ENCODE results near the gene BBS7.

Gene BBS7

DNA sequence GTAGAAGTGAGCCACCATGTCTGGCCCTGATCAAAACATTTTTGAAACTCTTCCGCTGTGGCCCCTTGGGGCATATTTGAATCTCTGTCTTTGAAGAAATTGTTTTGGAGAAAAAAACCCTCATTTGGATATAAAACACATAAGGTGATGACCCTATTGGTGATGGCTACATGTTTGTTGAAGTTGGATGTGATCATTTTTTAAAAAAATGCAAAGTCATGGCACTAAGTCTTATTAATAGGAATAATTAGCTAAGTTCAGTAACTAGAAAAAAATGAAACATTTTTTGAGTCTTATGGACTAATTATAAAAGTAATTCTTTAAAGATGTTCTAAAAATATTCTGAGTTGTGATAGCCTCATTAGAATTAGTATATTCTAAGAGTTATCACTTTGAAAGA lies 17.9 kb upstream of the BBS7 start:
- TF ChIP-seq, protein P1, sequence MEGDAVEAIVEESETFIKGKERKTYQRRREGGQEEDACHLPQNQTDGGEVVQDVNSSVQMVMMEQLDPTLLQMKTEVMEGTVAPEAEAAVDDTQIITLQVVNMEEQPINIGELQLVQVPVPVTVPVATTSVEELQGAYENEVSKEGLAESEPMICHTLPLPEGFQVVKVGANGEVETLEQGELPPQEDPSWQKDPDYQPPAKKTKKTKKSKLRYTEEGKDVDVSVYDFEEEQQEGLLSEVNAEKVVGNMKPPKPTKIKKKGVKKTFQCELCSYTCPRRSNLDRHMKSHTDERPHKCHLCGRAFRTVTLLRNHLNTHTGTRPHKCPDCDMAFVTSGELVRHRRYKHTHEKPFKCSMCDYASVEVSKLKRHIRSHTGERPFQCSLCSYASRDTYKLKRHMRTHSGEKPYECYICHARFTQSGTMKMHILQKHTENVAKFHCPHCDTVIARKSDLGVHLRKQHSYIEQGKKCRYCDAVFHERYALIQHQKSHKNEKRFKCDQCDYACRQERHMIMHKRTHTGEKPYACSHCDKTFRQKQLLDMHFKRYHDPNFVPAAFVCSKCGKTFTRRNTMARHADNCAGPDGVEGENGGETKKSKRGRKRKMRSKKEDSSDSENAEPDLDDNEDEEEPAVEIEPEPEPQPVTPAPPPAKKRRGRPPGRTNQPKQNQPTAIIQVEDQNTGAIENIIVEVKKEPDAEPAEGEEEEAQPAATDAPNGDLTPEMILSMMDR (IDR thresholded peaks at IDR 0.05; ENCODE audit: low read depth, low read length, missing control alignments): no peak
- DNase-seq (ENCODE audit: extremely low read depth, low read depth): no peak
- H3K4me3 ChIP-seq (replicated peaks; ENCODE audit: low read depth, low read length): no peak overlapping the region

DNA sequence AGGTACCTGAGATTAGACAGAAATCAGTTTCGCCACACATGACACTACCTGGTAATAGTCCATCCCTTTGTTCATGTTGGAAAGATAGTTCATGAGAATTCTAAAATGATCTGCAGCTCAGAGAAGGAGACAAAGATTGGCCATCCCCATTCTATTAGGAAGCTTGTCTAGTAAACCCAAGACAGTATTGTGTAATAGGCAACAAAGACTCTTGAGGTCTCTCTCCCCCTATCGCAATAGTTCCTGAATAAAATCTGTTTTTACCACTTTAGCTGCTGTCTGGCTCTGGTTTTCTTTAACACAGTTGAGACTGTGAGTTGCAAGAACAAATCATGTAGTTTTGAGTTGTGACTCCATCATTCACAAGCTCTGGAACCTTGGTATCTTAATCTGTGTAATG lies 14.8 kb upstream of the BBS7 start:
- TF ChIP-seq, protein P1 (IDR thresholded peaks at IDR 0.05; ENCODE audit: low read depth, low read length, missing control alignments): no peak
- no peak for DNase-seq (ENCODE audit: extremely low read depth, low read depth)
- no peak overlapping the region for H3K4me3 ChIP-seq (replicated peaks; ENCODE audit: low read depth, low read length)

DNA sequence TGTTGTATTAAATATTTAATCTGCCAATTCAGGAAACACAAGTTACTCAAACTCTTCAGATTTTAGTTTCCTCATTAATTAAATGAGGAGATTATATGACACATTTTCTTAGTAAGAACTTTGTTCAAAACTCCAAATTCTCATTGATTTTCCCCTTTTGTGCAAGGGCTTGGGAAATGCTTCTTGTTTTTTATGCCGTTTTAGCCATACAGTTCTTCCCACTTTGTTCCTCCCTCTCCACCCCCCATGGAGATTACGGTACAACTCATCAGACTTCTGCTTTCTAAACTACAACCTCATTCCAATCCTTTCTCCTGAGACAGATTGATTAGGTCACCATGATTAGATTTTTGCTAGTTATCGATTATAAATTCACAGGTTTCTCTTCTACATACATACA lies 10.9 kb upstream of the BBS7 start:
- DNase-seq (ENCODE audit: extremely low read depth, low read depth): no peak
- TF ChIP-seq, protein P1 (IDR thresholded peaks at IDR 0.05; ENCODE audit: low read depth, low read length, missing control alignments): no peak
- H3K4me3 ChIP-seq (replicated peaks; ENCODE audit: low read depth, low read length): no peak overlapping the region

DNA sequence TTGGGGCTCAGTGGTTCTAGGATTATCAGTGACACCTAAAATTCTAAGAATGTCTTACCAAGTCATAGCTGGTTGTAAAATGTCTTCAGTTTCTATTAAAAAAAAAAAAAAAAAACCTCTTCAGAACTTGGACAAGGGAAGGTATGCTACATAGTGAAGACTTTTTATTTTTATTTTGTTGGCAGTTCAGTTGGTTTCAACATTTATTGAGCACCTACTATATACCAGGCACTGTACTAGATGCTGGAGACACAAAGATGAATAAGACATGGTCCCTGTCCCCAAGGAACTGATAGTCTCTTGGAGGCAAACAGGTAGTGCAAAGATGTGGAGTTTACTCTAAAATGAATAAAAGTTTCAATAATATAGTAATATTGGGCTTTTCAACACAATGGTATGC lies 8.9 kb upstream of the BBS7 start:
- TF ChIP-seq, protein P1 (IDR thresholded peaks at IDR 0.05; ENCODE audit: low read depth, low read length, missing control alignments): no peak
- DNase-seq (ENCODE audit: extremely low read depth, low read depth): no peak
- no peak overlapping the region for H3K4me3 ChIP-seq (replicated peaks; ENCODE audit: low read depth, low read length)

DNA sequence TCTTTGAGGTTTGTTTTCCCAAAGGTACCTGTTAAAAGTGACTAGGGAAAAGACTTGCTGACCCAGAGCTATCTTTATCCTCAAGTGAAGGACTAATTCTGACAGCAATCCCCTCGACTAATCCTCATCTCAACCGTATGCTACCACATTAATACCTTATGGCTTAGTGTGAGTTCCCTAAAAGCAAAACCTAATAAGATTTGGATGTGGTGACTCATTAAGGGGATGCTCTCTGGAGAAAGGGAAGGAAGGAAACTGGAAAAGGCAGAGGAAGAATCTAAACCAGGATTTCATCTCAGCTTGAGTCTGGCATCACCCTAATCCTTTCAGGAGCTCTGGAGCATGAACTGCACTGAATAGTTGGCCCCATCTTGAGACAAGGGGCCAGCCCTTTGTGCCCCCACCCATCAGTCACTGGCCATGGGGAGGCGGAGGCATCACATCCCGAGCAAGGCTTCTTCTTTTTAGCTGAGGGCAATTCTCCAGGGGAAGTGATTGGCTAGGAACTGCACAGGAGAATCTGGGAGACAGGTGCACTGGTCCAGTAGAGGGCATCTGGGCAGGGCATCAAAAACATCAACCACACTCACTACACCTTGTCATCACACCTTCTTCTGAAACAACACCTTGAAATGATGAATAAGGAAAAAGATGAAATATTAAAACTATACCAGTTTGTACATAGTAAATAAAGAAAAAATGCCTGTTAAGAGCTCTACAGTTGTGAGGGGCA lies 6.9 kb upstream of the BBS7 start:
- no peak for DNase-seq (ENCODE audit: extremely low read depth, low read depth)
- H3K4me3 ChIP-seq (replicated peaks; ENCODE audit: low read depth, low read length): no peak overlapping the region
- TF ChIP-seq, protein P1 (IDR thresholded peaks at IDR 0.05; ENCODE audit: low read depth, low read length, missing control alignments): no peak

DNA sequence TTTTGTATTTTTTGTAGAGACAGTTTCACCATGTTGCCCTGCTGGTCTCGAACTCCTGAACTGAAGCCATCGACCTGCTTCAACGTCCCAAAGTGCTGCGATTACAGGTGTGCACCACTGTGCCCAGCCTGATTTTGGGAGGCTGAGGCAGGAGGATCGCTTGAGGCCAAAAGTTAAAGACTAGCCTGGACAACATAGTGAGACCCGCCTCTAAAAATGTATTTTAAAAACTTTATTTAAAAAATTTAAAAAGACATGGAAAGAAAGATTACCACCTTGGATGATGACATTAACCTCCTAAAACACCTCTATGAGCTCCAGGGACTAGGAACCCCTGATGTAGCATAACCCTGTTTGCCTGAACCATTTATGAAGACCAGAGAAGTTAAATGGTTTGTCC lies 5.8 kb upstream of the BBS7 start:
- TF ChIP-seq, protein P1 (IDR thresholded peaks at IDR 0.05; ENCODE audit: low read depth, low read length, missing control alignments): no peak
- DNase-seq (ENCODE audit: extremely low read depth, low read depth): no peak
- H3K4me3 ChIP-seq (replicated peaks; ENCODE audit: low read depth, low read length): no peak overlapping the region

DNA sequence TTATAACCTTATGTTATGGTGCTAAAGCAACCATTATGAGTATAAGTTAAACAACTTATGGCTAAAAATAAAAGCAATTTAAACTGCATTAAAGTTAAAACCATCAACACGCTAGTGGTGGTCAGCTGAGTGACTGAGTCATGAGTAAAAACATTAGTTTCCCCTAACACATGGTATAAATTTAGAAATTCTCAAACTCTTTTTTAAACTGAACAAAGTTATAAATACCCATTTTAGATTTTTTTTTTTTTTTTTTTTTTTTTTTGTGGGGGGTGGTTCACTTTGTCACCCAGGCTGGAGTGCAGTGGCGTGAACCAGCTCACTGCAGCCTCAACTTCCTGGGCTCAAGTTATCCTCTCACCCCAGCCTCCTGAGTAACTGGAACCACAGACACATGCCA lies 5.4 kb upstream of the BBS7 start:
- TF ChIP-seq, protein P1 (IDR thresholded peaks at IDR 0.05; ENCODE audit: low read depth, low read length, missing control alignments): no peak
- no peak for DNase-seq (ENCODE audit: extremely low read depth, low read depth)
- H3K4me3 ChIP-seq (replicated peaks; ENCODE audit: low read depth, low read length): no peak overlapping the region
